MCF 10A (cell line): ENCODE data around the gene MACC1. TPM values are rescaled to one million over a fixed set of nuclear protein-coding genes. Genes with fewer than 3 reads are reported as not detected.

Experiments
- BruUV-seq: library from RNA; stranded (reverse); fragments of 400-500 nt; replicated peaks from 2 replicates; lab custom pipeline; 2021; lab: Mats Ljungman, UMichigan
- CTCF ChIA-PET: fragments of 300-600 bp; sonication (Branson Sonifier 250); formaldehyde crosslinking; extraction: SDS; loops from one replicate; lab custom pipeline; 2021; ENCODE audit warnings: antibody characterized with exemption, inconsistent platforms; lab: Yijun Ruan, JAX
- POLR2A ChIA-PET: fragments of 300-600, 350-650 bp; sonication (Branson Sonifier 250); formaldehyde crosslinking; extraction: SDS; loops from one replicate; lab custom pipeline; 2020; ENCODE audit warnings: antibody characterized with exemption, inconsistent platforms; lab: Yijun Ruan, JAX
- DNase-seq: peaks from one replicate; pipeline ENCODE4 v3.0.0-alpha.2; 2018; ENCODE audit not compliant: unreplicated experiment
- H3K27ac Mint-ChIP-seq: one replicate; pipeline ENCODE4 v1.8.0; 2022; ENCODE audit warnings: mild to moderate bottlenecking, low read depth, mixed read lengths; ENCODE audit not compliant: unreplicated experiment
- H3K27me3 Mint-ChIP-seq: one replicate; pipeline ENCODE4 v1.8.0; 2022; ENCODE audit warnings: mixed read lengths; ENCODE audit not compliant: insufficient read depth, unreplicated experiment
- H3K36me3 Mint-ChIP-seq: one replicate; pipeline ENCODE4 v1.8.0; 2022; ENCODE audit warnings: mild to moderate bottlenecking, moderate library complexity, mixed read lengths; ENCODE audit not compliant: insufficient read depth, unreplicated experiment
- H3K4me1 Mint-ChIP-seq: one replicate; pipeline ENCODE4 v1.8.0; 2022; ENCODE audit warnings: mixed read lengths; ENCODE audit not compliant: insufficient read depth, unreplicated experiment
- H3K4me3 Mint-ChIP-seq: one replicate; pipeline ENCODE4 v1.8.0; 2022; ENCODE audit warnings: mild to moderate bottlenecking, moderate library complexity, mixed read lengths; ENCODE audit not compliant: unreplicated experiment
- H3K9me3 Mint-ChIP-seq: one replicate; pipeline ENCODE4 v1.8.0; 2022; ENCODE audit warnings: mixed read lengths; ENCODE audit not compliant: unreplicated experiment
- intact Hi-C: fragments of 100-400 bp; cut with micrococcal nuclease; formaldehyde crosslinking; loops from 2 replicates; pipeline ENCODE4 v1.14.1; 2022
- total RNA-seq: library from RNA; stranded (reverse); gene quantifications from 2 replicates; pipeline ENCODE4 v1.2.3, GENCODE V29; 2022
- TF ChIP-seq, protein P1 (sequence below): fragments of 200-600 bp; IDR thresholded peaks from one replicate; pipeline ENCODE4 v1.8.0; 2022; ENCODE audit warnings: antibody characterized with exemption, mild to moderate bottlenecking; ENCODE audit not compliant: unreplicated experiment

MACC1 gene
- total RNA-seq, 1 experiment from 2014 or later, result 0.14 TPM

DNA sequence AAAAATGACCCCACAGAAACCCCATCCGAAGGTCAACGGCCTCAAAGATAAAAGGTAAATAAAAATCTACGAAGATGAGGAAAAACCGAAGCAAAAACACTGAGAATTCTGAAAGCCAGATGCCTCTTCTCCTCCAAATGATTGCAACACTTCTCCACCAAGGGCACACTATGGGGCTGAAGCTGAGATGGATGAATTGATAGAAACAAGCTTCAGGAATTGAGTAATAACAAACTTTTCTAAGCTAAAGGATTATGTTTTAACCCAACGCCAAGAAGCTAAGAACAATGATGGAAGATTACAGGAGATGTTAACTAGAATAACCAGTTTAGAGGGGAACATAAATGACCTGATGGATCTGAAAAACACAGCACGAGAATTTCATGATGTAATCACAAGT is 127.8 kb downstream of the MACC1 start:
- Mint-ChIP-seq H3K4me3 (no peak overlapping the region), H3K36me3 (no peaks in the 10 kb centered on the region), H3K4me1 (no peaks in the 10 kb centered on the region), H3K27ac (no peak overlapping the region), H3K9me3 (no peaks in the 10 kb centered on the region), H3K27me3 (no peaks in the 10 kb centered on the region)
- DNase-seq, result no peak
- intact Hi-C loops, result no loop called here
- TF ChIP-seq, protein P1, sequence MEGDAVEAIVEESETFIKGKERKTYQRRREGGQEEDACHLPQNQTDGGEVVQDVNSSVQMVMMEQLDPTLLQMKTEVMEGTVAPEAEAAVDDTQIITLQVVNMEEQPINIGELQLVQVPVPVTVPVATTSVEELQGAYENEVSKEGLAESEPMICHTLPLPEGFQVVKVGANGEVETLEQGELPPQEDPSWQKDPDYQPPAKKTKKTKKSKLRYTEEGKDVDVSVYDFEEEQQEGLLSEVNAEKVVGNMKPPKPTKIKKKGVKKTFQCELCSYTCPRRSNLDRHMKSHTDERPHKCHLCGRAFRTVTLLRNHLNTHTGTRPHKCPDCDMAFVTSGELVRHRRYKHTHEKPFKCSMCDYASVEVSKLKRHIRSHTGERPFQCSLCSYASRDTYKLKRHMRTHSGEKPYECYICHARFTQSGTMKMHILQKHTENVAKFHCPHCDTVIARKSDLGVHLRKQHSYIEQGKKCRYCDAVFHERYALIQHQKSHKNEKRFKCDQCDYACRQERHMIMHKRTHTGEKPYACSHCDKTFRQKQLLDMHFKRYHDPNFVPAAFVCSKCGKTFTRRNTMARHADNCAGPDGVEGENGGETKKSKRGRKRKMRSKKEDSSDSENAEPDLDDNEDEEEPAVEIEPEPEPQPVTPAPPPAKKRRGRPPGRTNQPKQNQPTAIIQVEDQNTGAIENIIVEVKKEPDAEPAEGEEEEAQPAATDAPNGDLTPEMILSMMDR, result no peak
- no TSS peak for BruUV-seq
- POLR2A ChIA-PET, result no interaction called here
- CTCF ChIA-PET, result no interaction called here

DNA sequence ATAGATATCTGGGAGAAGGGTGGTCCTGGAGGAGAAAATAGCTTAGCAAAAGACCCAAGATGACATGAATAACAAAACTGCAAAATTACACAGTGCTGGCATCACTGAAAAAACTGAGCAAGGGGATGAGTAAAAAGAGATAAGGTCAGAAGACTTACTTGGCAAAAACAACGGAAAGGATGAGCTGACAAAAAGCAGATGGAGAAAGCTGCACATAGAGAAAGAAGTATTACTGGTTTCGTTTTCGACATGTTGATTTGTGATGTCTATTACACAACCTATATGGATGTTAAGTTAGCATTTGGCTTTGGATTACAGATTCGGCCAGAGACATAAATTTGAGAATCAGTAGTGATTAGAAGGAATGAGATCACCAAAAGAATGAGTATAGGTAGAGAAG is 132.1 kb downstream of the MACC1 start:
- no peak overlapping the region for H3K4me3 Mint-ChIP-seq
- intact Hi-C loops, result no loop called here
- no peak for DNase-seq
- H3K27ac Mint-ChIP-seq, result no peak overlapping the region
- TF ChIP-seq, protein P1, result no peak
- CTCF ChIA-PET, result no interaction called here
- no TSS peak for BruUV-seq
- H3K27me3 Mint-ChIP-seq, result no peaks in the 10 kb centered on the region
- H3K9me3 Mint-ChIP-seq, result no peaks in the 10 kb centered on the region
- POLR2A ChIA-PET, result no interaction called here
- H3K4me1 Mint-ChIP-seq, result peaks cover 5% of the 10 kb centered on the region
- no peaks in the 10 kb centered on the region for H3K36me3 Mint-ChIP-seq

Other genes starting within 250 kb of the MACC1 start
- gene ITGB8, start 113.5 kb upstream of the MACC1 start, total RNA-seq, result 25.0 and 38.1 TPM in 2 replicates